Measurements from ENCODE around the gene LRPPRC. TPM values are rescaled to one million over a fixed set of nuclear protein-coding genes. Genes with fewer than 3 reads are reported as not detected.
A peak's percentile ranks its signal among the peaks of the same experiment; 100 is the strongest.

The LRPPRC gene
- total RNA-seq, 1 experiment from 2014 or later = 253 TPM

DNA sequence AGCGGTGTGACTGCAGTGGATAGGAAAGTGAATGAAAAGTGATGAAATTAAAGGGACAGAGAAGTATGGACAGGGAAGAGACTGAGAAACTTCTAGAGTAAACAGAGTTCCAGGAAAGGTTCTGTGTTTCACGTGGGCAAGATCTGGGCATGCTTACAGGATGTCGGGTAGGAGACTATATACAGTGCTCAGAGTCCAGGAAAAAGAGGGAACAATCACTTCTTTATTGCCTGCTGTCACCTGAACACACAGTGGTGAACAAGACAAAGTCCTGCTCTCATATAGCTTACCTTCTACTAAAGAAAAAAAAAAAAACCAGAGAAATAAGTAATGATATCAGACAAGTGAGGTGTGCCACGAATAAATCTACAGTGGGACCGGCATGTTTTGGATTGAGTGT, 2.4 kb downstream of the LRPPRC start:
- no peak for ATAC-seq
- H3K4me1 Mint-ChIP-seq = peaks cover 34% of the 10 kb centered on the region
- no peak for DNase-seq (ENCODE audit: low spot score)
- no peaks in the 10 kb centered on the region for H3K27me3 Mint-ChIP-seq (ENCODE audit: low read depth)
- H3K4me3 Mint-ChIP-seq = peak overlapping the region; percentile 92
- H3K27ac Mint-ChIP-seq = peak overlapping the region; percentile 76
- POLR2A ChIA-PET = no interaction called here
- TF ChIP-seq ESRRA (CRISPR knock-in tag; IDR thresholded peaks at IDR 0.05; ENCODE audit: borderline replicate concordance) = no peak
- TF ChIP-seq CBFB (CRISPR knock-in tag; IDR thresholded peaks at IDR 0.05; ENCODE audit: low read depth) = no peak
- TF ChIP-seq GABPB1 (CRISPR knock-in tag; IDR thresholded peaks at IDR 0.05) = no peak
- no peak for TF ChIP-seq FOXP1 (CRISPR knock-in tag; IDR thresholded peaks at IDR 0.05; ENCODE audit: borderline replicate concordance)
- no peak for TF ChIP-seq E2F4 (CRISPR knock-in tag; IDR thresholded peaks at IDR 0.05; ENCODE audit: borderline replicate concordance, low read depth)
- CTCF ChIA-PET = no interaction called here
- H3K36me3 Mint-ChIP-seq = peaks cover 50% of the 10 kb centered on the region
- H3K9me3 Mint-ChIP-seq = no peaks in the 10 kb centered on the region

- H3K36me3 Mint-ChIP-seq = peaks cover 60% of the 10 kb centered on the region
- no peaks in the 10 kb centered on the region for H3K9me3 Mint-ChIP-seq
- ATAC-seq (no peak), DNase-seq (ENCODE audit: low spot score) (no peak)
- no peak overlapping the region for H3K27ac Mint-ChIP-seq
- ChIA-PET POLR2A (no interaction called here), CTCF (no interaction called here)
- H3K4me3 Mint-ChIP-seq = no peak overlapping the region
- no peak for TF ChIP-seq ZNF416 (CRISPR knock-in tag; IDR thresholded peaks at IDR 0.05)
- TF ChIP-seq ZNF423 (CRISPR knock-in tag; IDR thresholded peaks at IDR 0.05) = no peak
- TF ChIP-seq ATF3 (CRISPR knock-in tag; conservative IDR thresholded peaks at IDR 0.05) = no peak
- no peak for TF ChIP-seq ATF1 (CRISPR knock-in tag; IDR thresholded peaks at IDR 0.05)
- no peak for TF ChIP-seq OVOL2 (CRISPR knock-in tag; IDR thresholded peaks at IDR 0.05; ENCODE audit: borderline replicate concordance)
- TF ChIP-seq ZNF671 (CRISPR knock-in tag; IDR thresholded peaks at IDR 0.05) = no peak
- no peak for TF ChIP-seq ELF4 (CRISPR knock-in tag; IDR thresholded peaks at IDR 0.05; ENCODE audit: low read depth)
- TF ChIP-seq CREM (CRISPR knock-in tag; IDR thresholded peaks at IDR 0.05) = no peak
- no peak for TF ChIP-seq ZNF263 (CRISPR knock-in tag; IDR thresholded peaks at IDR 0.05; ENCODE audit: low read depth)
- TF ChIP-seq, protein P1, sequence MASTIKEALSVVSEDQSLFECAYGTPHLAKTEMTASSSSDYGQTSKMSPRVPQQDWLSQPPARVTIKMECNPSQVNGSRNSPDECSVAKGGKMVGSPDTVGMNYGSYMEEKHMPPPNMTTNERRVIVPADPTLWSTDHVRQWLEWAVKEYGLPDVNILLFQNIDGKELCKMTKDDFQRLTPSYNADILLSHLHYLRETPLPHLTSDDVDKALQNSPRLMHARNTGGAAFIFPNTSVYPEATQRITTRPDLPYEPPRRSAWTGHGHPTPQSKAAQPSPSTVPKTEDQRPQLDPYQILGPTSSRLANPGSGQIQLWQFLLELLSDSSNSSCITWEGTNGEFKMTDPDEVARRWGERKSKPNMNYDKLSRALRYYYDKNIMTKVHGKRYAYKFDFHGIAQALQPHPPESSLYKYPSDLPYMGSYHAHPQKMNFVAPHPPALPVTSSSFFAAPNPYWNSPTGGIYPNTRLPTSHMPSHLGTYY (CRISPR knock-in tag; IDR thresholded peaks at IDR 0.05) = no peak
- TF ChIP-seq USF2 (CRISPR knock-in tag; IDR thresholded peaks at IDR 0.05) = no peak
- TF ChIP-seq ZNF396 (CRISPR knock-in tag; IDR thresholded peaks at IDR 0.05; ENCODE audit: borderline replicate concordance) = no peak
- TF ChIP-seq E2F4 (CRISPR knock-in tag; IDR thresholded peaks at IDR 0.05; ENCODE audit: borderline replicate concordance, low read depth) = no peak
- TF ChIP-seq ZNF219 (CRISPR knock-in tag; IDR thresholded peaks at IDR 0.05; ENCODE audit: borderline replicate concordance) = no peak
- TF ChIP-seq, protein P2, sequence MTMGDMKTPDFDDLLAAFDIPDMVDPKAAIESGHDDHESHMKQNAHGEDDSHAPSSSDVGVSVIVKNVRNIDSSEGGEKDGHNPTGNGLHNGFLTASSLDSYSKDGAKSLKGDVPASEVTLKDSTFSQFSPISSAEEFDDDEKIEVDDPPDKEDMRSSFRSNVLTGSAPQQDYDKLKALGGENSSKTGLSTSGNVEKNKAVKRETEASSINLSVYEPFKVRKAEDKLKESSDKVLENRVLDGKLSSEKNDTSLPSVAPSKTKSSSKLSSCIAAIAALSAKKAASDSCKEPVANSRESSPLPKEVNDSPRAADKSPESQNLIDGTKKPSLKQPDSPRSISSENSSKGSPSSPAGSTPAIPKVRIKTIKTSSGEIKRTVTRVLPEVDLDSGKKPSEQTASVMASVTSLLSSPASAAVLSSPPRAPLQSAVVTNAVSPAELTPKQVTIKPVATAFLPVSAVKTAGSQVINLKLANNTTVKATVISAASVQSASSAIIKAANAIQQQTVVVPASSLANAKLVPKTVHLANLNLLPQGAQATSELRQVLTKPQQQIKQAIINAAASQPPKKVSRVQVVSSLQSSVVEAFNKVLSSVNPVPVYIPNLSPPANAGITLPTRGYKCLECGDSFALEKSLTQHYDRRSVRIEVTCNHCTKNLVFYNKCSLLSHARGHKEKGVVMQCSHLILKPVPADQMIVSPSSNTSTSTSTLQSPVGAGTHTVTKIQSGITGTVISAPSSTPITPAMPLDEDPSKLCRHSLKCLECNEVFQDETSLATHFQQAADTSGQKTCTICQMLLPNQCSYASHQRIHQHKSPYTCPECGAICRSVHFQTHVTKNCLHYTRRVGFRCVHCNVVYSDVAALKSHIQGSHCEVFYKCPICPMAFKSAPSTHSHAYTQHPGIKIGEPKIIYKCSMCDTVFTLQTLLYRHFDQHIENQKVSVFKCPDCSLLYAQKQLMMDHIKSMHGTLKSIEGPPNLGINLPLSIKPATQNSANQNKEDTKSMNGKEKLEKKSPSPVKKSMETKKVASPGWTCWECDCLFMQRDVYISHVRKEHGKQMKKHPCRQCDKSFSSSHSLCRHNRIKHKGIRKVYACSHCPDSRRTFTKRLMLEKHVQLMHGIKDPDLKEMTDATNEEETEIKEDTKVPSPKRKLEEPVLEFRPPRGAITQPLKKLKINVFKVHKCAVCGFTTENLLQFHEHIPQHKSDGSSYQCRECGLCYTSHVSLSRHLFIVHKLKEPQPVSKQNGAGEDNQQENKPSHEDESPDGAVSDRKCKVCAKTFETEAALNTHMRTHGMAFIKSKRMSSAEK (CRISPR knock-in tag; IDR thresholded peaks at IDR 0.05; ENCODE audit: borderline replicate concordance) = no peak
- no peak for TF ChIP-seq AR (CRISPR knock-in tag; IDR thresholded peaks at IDR 0.05)
- H3K27me3 Mint-ChIP-seq (ENCODE audit: low read depth) = no peaks in the 10 kb centered on the region; the same call in 1 of the 2 replicates
- H3K4me1 Mint-ChIP-seq = peaks cover 51% of the 10 kb centered on the region
Measured at GRCh38 chr2:43989545-43989944, 6.2 kb downstream of the LRPPRC start.
